B cell (primary cell): ENCODE measurements around the gene INTS7.

ENCODE experiments used
- EZH2 ChIP-seq: IDR thresholded peaks from 2 replicates; pipeline ENCODE4 v1.6.1; 2012; ENCODE audit warnings: borderline replicate concordance, low read depth, mild to moderate bottlenecking, moderate library complexity, low read length; ENCODE audit not compliant: insufficient read depth, poor library complexity, severe bottlenecking
- TF ChIP-seq, protein P1 (sequence below): fragments of 200-600 bp; IDR thresholded peaks from one replicate; pipeline ENCODE4 v1.8.0; 2022; ENCODE audit warnings: antibody characterized with exemption, mild to moderate bottlenecking

DNA sequence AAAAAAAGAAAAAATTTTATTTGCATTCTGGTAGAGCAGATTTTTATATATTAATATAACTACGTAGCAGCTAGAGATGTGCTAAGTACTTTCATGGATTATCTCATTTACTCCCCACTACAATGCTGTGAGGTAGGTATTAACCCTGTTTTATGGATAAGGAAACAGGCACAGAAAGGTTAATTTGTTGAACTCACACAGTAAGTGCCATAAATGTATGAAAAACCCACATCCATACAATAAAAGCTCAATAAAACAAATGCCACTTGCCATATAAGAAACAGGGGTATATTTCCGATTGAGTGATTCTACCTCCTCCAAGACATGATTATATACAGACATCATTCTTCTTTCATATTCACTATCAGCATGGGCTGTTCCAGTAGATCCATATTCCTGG lies 83.1 kb downstream of the INTS7 start:
- TF ChIP-seq, protein P1, sequence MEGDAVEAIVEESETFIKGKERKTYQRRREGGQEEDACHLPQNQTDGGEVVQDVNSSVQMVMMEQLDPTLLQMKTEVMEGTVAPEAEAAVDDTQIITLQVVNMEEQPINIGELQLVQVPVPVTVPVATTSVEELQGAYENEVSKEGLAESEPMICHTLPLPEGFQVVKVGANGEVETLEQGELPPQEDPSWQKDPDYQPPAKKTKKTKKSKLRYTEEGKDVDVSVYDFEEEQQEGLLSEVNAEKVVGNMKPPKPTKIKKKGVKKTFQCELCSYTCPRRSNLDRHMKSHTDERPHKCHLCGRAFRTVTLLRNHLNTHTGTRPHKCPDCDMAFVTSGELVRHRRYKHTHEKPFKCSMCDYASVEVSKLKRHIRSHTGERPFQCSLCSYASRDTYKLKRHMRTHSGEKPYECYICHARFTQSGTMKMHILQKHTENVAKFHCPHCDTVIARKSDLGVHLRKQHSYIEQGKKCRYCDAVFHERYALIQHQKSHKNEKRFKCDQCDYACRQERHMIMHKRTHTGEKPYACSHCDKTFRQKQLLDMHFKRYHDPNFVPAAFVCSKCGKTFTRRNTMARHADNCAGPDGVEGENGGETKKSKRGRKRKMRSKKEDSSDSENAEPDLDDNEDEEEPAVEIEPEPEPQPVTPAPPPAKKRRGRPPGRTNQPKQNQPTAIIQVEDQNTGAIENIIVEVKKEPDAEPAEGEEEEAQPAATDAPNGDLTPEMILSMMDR, result no peak
- no peak for TF ChIP-seq EZH2
